Measurements from ENCODE around the gene KAZN. TPM values are rescaled to one million over a fixed set of nuclear protein-coding genes. Genes with fewer than 3 reads are reported as not detected.

KAZN gene
- total and polyA plus RNA-seq, 4 donors: 17.8 to 54.0 (median 38.4) TPM

DNA sequence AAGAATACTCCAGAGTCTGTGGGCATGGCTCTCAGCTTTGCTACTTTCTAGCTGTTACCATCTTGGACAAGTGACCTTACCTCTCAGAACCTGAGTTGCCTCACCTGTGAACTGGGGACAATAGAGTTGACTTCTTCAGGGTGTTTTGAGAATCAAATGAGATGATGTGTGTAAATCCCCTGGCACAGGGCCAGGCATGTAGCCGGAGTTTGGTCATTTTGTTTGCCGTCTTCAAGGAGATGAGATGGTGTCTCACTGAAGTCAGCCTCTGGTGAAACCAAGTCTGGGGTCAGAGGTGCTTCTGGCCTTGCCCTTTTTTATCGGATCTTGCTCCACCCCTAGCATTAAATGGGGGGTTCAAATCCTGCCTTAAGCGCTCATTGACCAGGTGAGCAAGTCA lies 405.9 kb downstream of the KAZN start:
- H3K4me1 ChIP-seq (ENCODE audit: control insufficient read depth, insufficient read depth, low read length): peaks cover 35% of the 10 kb centered on the region
- H3K27ac ChIP-seq (ENCODE audit: low read depth, low read length): no peak overlapping the region
- no peaks in the 10 kb centered on the region for H3K27me3 ChIP-seq (ENCODE audit: control insufficient read depth, insufficient read depth, low read length)
- H3K4me3 ChIP-seq (ENCODE audit: low read depth, low read length): no peak overlapping the region
- no CpG with 5 or more reads among the region's 4 CpGs for WGBS (ENCODE audit: insufficient coverage)
- H3K9me3 ChIP-seq (ENCODE audit: control insufficient read depth, insufficient read depth, low read length): peaks cover under 1% of the 10 kb centered on the region
- DNase-seq (ENCODE audit: low read depth in 4 of 6, low spot score in 6 of 6): no peak
- H3K36me3 ChIP-seq (ENCODE audit: control insufficient read depth, insufficient read depth, low read length): peaks cover 14% of the 10 kb centered on the region

- Histone ChIP-seq H3K27ac (ENCODE audit: low read depth, low read length) (no peak overlapping the region), H3K4me3 (ENCODE audit: low read depth, low read length) (no peak overlapping the region)
- WGBS (ENCODE audit: insufficient coverage): 87% methylated on average over 4 of the region's 7 CpGs
These were observed 406.6 kb downstream of the KAZN start for GRCh38 chr1:15005116-15005515.

GRCh38 chr1:15007368-15007767 lies 408.9 kb downstream of the KAZN start:
- Histone ChIP-seq H3K9me3 (ENCODE audit: control insufficient read depth, insufficient read depth, low read length) (peaks cover 2% of the 10 kb centered on the region), H3K27me3 (ENCODE audit: control insufficient read depth, insufficient read depth, low read length) (no peaks in the 10 kb centered on the region), H3K4me1 (ENCODE audit: control insufficient read depth, insufficient read depth, low read length) (peaks cover 32% of the 10 kb centered on the region), H3K4me3 (ENCODE audit: low read depth, low read length) (no peak overlapping the region), H3K27ac (ENCODE audit: low read depth, low read length) (no peak overlapping the region), H3K36me3 (ENCODE audit: control insufficient read depth, insufficient read depth, low read length) (peaks cover 14% of the 10 kb centered on the region)
- WGBS (ENCODE audit: insufficient coverage): 86% methylated on average over 7 of the region's 11 CpGs
- no peak for DNase-seq (ENCODE audit: low read depth in 4 of 6, low spot score in 6 of 6)

More at GRCh38 chr1:15005116-15005515, 406.6 kb downstream of the KAZN start:
- H3K27me3 ChIP-seq (ENCODE audit: control insufficient read depth, insufficient read depth, low read length): no peaks in the 10 kb centered on the region
- peaks cover 2% of the 10 kb centered on the region for H3K9me3 ChIP-seq (ENCODE audit: control insufficient read depth, insufficient read depth, low read length)
- no peak for DNase-seq (ENCODE audit: low read depth in 4 of 6, low spot score in 6 of 6)
- H3K4me1 ChIP-seq (ENCODE audit: control insufficient read depth, insufficient read depth, low read length): peaks cover 32% of the 10 kb centered on the region
- peaks cover 14% of the 10 kb centered on the region for H3K36me3 ChIP-seq (ENCODE audit: control insufficient read depth, insufficient read depth, low read length)

DNA sequence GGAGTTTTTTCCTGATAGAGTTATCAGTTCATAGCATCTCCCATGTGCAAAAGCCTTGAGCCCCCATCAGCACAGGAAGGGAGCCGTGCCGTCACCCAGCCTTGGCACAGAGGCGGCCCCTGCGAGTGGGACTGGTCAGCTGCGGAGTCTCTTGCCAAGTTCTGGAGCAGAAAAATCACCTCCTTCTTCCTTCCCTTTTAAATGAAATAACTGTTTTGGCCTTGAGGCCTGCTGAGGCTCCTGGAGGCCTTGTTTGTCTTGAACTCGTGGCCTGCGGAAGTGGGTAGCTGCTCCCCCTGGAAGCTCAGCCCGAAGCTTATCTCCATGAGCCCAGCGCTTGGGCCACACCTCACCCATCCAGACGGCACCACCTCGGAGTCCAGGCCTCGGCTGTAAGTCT lies 409.4 kb downstream of the KAZN start:
- H3K27ac ChIP-seq (ENCODE audit: low read depth, low read length): peak overlapping the region; percentile 16
- 80% methylated on average over 12 of the region's 12 CpGs for WGBS (ENCODE audit: insufficient coverage)
- no peaks in the 10 kb centered on the region for H3K27me3 ChIP-seq (ENCODE audit: control insufficient read depth, insufficient read depth, low read length)
- DNase-seq (ENCODE audit: low read depth in 4 of 6, low spot score in 6 of 6): peak in 1 of 6 donors; percentile 27
- no peak overlapping the region for H3K4me3 ChIP-seq (ENCODE audit: low read depth, low read length)
- peaks cover 32% of the 10 kb centered on the region for H3K4me1 ChIP-seq (ENCODE audit: control insufficient read depth, insufficient read depth, low read length)
- H3K9me3 ChIP-seq (ENCODE audit: control insufficient read depth, insufficient read depth, low read length): peaks cover 2% of the 10 kb centered on the region
- H3K36me3 ChIP-seq (ENCODE audit: control insufficient read depth, insufficient read depth, low read length): peaks cover 14% of the 10 kb centered on the region

DNA sequence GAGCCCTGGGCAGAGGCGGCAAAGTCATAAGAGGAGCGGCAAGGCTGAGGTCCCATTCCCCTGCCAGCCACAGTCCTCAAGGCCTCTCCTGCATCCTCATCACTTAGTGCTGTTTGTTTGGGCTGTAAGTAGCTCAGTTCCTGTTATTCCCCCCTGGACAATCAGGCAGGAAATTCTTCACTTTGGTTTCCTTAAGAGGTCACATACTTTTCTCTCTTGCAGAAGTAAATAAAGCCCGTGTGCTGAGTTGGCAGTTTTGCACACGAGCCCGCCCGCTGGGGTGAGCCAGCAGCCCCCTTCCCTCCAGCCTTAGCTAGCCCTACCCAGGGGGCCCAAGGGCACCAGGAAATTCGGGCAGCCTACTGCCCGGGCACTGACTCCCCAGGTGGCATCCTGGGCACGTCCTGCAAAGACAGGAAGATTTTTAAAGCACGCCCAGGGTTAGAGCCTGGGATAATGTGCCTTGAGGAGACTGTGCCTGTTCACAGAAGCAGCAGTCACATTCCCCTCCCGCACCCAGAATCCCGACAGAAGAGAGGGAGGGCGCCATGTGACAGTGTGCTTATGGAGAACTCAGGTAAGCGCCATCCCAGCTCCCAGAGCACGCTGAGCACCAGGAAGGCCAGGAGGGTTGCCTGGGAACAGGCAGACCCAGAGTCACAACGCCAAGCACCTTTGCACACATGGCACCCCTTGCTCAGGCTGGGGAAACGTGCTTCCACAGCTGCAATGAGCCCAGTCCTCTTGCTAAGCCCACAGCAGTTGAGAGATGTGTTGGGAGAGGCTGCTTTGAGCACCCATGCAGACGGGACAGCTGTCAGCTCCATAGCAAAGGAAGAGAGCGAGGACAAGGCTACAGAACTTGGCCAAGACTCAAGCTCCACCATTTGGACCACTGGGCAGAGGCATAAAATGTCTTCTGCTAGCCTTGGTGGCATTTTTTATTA lies 410.6 kb downstream of the KAZN start:
- peaks cover 14% of the 10 kb centered on the region for H3K36me3 ChIP-seq (ENCODE audit: control insufficient read depth, insufficient read depth, low read length)
- no peak overlapping the region for H3K27ac ChIP-seq (ENCODE audit: low read depth, low read length)
- peaks cover 32% of the 10 kb centered on the region for H3K4me1 ChIP-seq (ENCODE audit: control insufficient read depth, insufficient read depth, low read length)
- H3K4me3 ChIP-seq (ENCODE audit: low read depth, low read length): no peak overlapping the region
- peaks cover 2% of the 10 kb centered on the region for H3K9me3 ChIP-seq (ENCODE audit: control insufficient read depth, insufficient read depth, low read length)
- H3K27me3 ChIP-seq (ENCODE audit: control insufficient read depth, insufficient read depth, low read length): no peaks in the 10 kb centered on the region
- peak in 1 of 6 donors; percentile 29 for DNase-seq (ENCODE audit: low read depth in 4 of 6, low spot score in 6 of 6)
- 72% methylated on average over 16 of the region's 19 CpGs for WGBS (ENCODE audit: insufficient coverage)

- Histone ChIP-seq H3K4me3 (ENCODE audit: low read depth, low read length) (no peak overlapping the region), H3K27ac (ENCODE audit: low read depth, low read length) (no peak overlapping the region), H3K36me3 (ENCODE audit: control insufficient read depth, insufficient read depth, low read length) (peaks cover 14% of the 10 kb centered on the region), H3K27me3 (ENCODE audit: control insufficient read depth, insufficient read depth, low read length) (no peaks in the 10 kb centered on the region), H3K4me1 (ENCODE audit: control insufficient read depth, insufficient read depth, low read length) (peaks cover 36% of the 10 kb centered on the region), H3K9me3 (ENCODE audit: control insufficient read depth, insufficient read depth, low read length) (peaks cover 2% of the 10 kb centered on the region)
- no peak for DNase-seq (ENCODE audit: low read depth in 4 of 6, low spot score in 6 of 6)
- WGBS (ENCODE audit: insufficient coverage): 61% methylated on average over 2 of the region's 2 CpGs
These were observed 412.7 kb downstream of the KAZN start for GRCh38 chr1:15011160-15011559.

- DNase-seq (ENCODE audit: low read depth in 4 of 6, low spot score in 6 of 6): no peak
- Histone ChIP-seq H3K27me3 (ENCODE audit: control insufficient read depth, insufficient read depth, low read length) (no peaks in the 10 kb centered on the region), H3K4me3 (ENCODE audit: low read depth, low read length) (no peak overlapping the region), H3K4me1 (ENCODE audit: control insufficient read depth, insufficient read depth, low read length) (peaks cover 36% of the 10 kb centered on the region), H3K27ac (ENCODE audit: low read depth, low read length) (no peak overlapping the region), H3K9me3 (ENCODE audit: control insufficient read depth, insufficient read depth, low read length) (peaks cover 2% of the 10 kb centered on the region), H3K36me3 (ENCODE audit: control insufficient read depth, insufficient read depth, low read length) (peaks cover 14% of the 10 kb centered on the region)
- 37% methylated on average over 4 of the region's 8 CpGs for WGBS (ENCODE audit: insufficient coverage)
These were observed 413.2 kb downstream of the KAZN start for GRCh38 chr1:15011661-15012060.

DNA sequence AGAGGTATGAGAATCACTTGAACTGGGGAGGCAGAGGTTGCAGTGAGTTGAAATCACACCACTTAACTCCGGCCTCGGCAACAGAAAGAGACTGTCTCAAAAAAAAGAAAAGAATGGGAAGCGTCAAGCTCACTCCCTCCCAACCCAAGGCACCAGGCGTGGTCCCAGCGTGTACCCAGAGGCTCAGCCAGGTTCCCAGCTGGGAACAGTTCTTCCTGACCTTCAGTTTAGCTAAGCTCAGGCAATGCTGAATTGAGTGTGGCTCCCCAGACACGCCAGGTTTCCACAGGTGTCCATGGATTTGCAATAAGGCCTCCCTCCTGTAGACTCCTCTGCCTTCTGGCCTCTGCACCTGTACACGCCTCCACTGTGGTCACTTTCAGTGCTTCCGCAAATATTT lies 414.3 kb downstream of the KAZN start:
- H3K27ac ChIP-seq (ENCODE audit: low read depth, low read length): no peak overlapping the region
- H3K36me3 ChIP-seq (ENCODE audit: control insufficient read depth, insufficient read depth, low read length): peaks cover 9% of the 10 kb centered on the region
- H3K4me3 ChIP-seq (ENCODE audit: low read depth, low read length): no peak overlapping the region
- no peaks in the 10 kb centered on the region for H3K27me3 ChIP-seq (ENCODE audit: control insufficient read depth, insufficient read depth, low read length)
- WGBS (ENCODE audit: insufficient coverage): 83% methylated on average over 6 of the region's 8 CpGs
- DNase-seq (ENCODE audit: low read depth in 4 of 6, low spot score in 6 of 6): no peak
- peaks cover 2% of the 10 kb centered on the region for H3K9me3 ChIP-seq (ENCODE audit: control insufficient read depth, insufficient read depth, low read length)
- peaks cover 29% of the 10 kb centered on the region for H3K4me1 ChIP-seq (ENCODE audit: control insufficient read depth, insufficient read depth, low read length)

DNA sequence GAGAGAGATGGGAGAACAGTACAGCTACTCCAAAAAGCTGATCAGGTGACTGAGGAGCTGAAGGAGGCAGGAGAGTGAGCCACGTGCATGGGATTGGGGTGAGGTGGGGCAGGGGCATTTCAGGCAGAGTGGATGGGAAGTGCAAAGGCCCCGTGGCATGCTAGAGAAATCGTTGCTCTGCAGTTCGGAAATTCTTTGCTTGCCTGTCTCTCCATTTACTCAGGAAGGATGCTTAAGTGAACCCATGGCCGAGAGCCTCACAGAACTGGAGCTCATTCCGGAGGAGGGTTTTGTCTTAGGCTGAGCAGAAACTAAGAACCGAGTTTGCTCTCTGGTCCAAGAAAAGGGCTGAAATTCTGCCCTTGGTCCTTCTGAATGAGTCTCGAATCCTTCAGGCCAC lies 415.3 kb downstream of the KAZN start:
- H3K4me1 ChIP-seq (ENCODE audit: control insufficient read depth, insufficient read depth, low read length): peaks cover 19% of the 10 kb centered on the region
- H3K4me3 ChIP-seq (ENCODE audit: low read depth, low read length): no peak overlapping the region
- peaks cover 5% of the 10 kb centered on the region for H3K36me3 ChIP-seq (ENCODE audit: control insufficient read depth, insufficient read depth, low read length)
- H3K27me3 ChIP-seq (ENCODE audit: control insufficient read depth, insufficient read depth, low read length): no peaks in the 10 kb centered on the region
- 87% methylated on average over 7 of the region's 8 CpGs for WGBS (ENCODE audit: insufficient coverage)
- no peak overlapping the region for H3K27ac ChIP-seq (ENCODE audit: low read depth, low read length)
- H3K9me3 ChIP-seq (ENCODE audit: control insufficient read depth, insufficient read depth, low read length): peaks cover 2% of the 10 kb centered on the region
- no peak for DNase-seq (ENCODE audit: low read depth in 4 of 6, low spot score in 6 of 6)

- H3K27ac ChIP-seq (ENCODE audit: low read depth, low read length): no peak overlapping the region
- no peaks in the 10 kb centered on the region for H3K27me3 ChIP-seq (ENCODE audit: control insufficient read depth, insufficient read depth, low read length)
- H3K9me3 ChIP-seq (ENCODE audit: control insufficient read depth, insufficient read depth, low read length): no peaks in the 10 kb centered on the region
- 33% methylated on average over 9 of the region's 10 CpGs for WGBS (ENCODE audit: insufficient coverage)
- peaks cover 12% of the 10 kb centered on the region for H3K4me1 ChIP-seq (ENCODE audit: control insufficient read depth, insufficient read depth, low read length)
- no peak overlapping the region for H3K4me3 ChIP-seq (ENCODE audit: low read depth, low read length)
- H3K36me3 ChIP-seq (ENCODE audit: control insufficient read depth, insufficient read depth, low read length): peaks cover 6% of the 10 kb centered on the region
- peak in 5 of 6 donors; percentile 26 to 78 (median 35) for DNase-seq (ENCODE audit: low read depth in 4 of 6, low spot score in 6 of 6)
These were observed 416.0 kb downstream of the KAZN start for GRCh38 chr1:15014516-15014915.

Measured in spinal cord (tissue), 10 donors.